ENCODE data around the gene DBR1. TPM values are rescaled to one million over a fixed set of nuclear protein-coding genes. Genes with fewer than 3 reads are reported as not detected.

Gene DBR1
- total and polyA plus RNA-seq, 2 experiments from 2014 or later, result 9.7 to 17.2 TPM

DNA sequence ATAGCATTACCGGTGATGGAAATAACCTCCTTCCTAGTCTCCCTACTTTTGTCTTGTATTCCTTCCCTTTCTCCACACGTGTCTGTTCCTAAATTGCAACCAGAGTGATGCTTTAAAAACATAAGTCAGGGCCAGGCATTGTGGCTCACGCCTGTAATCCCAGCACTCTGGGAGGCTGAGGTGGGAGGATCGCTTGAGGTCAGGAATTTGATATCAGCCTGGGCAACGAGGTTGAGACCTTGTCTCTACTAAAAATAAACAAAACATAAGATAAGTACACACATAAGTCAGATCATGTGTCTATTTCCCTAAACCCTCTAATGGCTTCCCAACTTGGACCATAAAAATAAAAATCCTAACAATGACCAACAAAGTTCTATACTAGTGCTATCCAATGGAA lies 30.8 kb upstream of the DBR1 start:
- Mint-ChIP-seq H3K27me3 (ENCODE audit: insufficient read depth, low read depth, poor library complexity) (peaks cover 3% of the 10 kb centered on the region), H3K36me3 (ENCODE audit: low read depth) (peaks cover 5% of the 10 kb centered on the region), H3K9me3 (no peaks in the 10 kb centered on the region), H3K4me3 (no peak overlapping the region), H3K27ac (no peak overlapping the region), H3K4me1 (peaks cover 38% of the 10 kb centered on the region)
- Histone ChIP-seq H3K36me3 (ENCODE audit: insufficient read depth) (no peaks in the 10 kb centered on the region), H3K9me2 (ENCODE audit: insufficient read depth) (no peaks in the 10 kb centered on the region), H3K27me3 (ENCODE audit: insufficient read depth) (no peaks in the 10 kb centered on the region), H3K4me2 (no peak overlapping the region), H3K4me1 (ENCODE audit: insufficient read depth) (peaks cover 23% of the 10 kb centered on the region), H3F3A (replicated peaks; ENCODE audit: low read depth) (no peaks in the 10 kb centered on the region), H4K20me1 (replicated peaks; ENCODE audit: insufficient read depth) (peaks cover 41% of the 10 kb centered on the region), H3K27ac (ENCODE audit: low read depth) (no peak overlapping the region), H2AFZ (no peak overlapping the region), H3K79me2 (replicated peaks; ENCODE audit: insufficient read depth) (peaks cover 100% of the 10 kb centered on the region), H3K4me3 (no peak overlapping the region)
- TF ChIP-seq CREB1 (CRISPR knock-in tag; IDR thresholded peaks at IDR 0.05; ENCODE audit: low read depth) (no peak), NANOG (IDR thresholded peaks at IDR 0.05; ENCODE audit: borderline replicate concordance) (no peak), JUNB (IDR thresholded peaks at IDR 0.05; ENCODE audit: unreplicated experiment) (no peak), EZH2 (IDR thresholded peaks at IDR 0.05; ENCODE audit: low read depth, unreplicated experiment) (no peak), EZH2phosphoT487 (IDR thresholded peaks at IDR 0.05; ENCODE audit: unreplicated experiment) (no peak), ZNF331 (CRISPR knock-in tag; IDR thresholded peaks at IDR 0.05; ENCODE audit: low read depth) (no peak), ZNF114 (CRISPR knock-in tag; IDR thresholded peaks at IDR 0.05) (no peak), STAT1 (IDR thresholded peaks at IDR 0.05; ENCODE audit: unreplicated experiment) (no peak), POLR2AphosphoS5 (IDR thresholded peaks at IDR 0.05; ENCODE audit: low read depth) (no peak)
- TF ChIP-seq, protein P1, sequence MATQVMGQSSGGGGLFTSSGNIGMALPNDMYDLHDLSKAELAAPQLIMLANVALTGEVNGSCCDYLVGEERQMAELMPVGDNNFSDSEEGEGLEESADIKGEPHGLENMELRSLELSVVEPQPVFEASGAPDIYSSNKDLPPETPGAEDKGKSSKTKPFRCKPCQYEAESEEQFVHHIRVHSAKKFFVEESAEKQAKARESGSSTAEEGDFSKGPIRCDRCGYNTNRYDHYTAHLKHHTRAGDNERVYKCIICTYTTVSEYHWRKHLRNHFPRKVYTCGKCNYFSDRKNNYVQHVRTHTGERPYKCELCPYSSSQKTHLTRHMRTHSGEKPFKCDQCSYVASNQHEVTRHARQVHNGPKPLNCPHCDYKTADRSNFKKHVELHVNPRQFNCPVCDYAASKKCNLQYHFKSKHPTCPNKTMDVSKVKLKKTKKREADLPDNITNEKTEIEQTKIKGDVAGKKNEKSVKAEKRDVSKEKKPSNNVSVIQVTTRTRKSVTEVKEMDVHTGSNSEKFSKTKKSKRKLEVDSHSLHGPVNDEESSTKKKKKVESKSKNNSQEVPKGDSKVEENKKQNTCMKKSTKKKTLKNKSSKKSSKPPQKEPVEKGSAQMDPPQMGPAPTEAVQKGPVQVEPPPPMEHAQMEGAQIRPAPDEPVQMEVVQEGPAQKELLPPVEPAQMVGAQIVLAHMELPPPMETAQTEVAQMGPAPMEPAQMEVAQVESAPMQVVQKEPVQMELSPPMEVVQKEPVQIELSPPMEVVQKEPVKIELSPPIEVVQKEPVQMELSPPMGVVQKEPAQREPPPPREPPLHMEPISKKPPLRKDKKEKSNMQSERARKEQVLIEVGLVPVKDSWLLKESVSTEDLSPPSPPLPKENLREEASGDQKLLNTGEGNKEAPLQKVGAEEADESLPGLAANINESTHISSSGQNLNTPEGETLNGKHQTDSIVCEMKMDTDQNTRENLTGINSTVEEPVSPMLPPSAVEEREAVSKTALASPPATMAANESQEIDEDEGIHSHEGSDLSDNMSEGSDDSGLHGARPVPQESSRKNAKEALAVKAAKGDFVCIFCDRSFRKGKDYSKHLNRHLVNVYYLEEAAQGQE (IDR thresholded peaks at IDR 0.05; ENCODE audit: unreplicated experiment), result no peak
- TF ChIP-seq, protein P2, sequence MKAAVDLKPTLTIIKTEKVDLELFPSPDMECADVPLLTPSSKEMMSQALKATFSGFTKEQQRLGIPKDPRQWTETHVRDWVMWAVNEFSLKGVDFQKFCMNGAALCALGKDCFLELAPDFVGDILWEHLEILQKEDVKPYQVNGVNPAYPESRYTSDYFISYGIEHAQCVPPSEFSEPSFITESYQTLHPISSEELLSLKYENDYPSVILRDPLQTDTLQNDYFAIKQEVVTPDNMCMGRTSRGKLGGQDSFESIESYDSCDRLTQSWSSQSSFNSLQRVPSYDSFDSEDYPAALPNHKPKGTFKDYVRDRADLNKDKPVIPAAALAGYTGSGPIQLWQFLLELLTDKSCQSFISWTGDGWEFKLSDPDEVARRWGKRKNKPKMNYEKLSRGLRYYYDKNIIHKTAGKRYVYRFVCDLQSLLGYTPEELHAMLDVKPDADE (IDR thresholded peaks at IDR 0.05), result no peak
- TF ChIP-seq, protein P3, sequence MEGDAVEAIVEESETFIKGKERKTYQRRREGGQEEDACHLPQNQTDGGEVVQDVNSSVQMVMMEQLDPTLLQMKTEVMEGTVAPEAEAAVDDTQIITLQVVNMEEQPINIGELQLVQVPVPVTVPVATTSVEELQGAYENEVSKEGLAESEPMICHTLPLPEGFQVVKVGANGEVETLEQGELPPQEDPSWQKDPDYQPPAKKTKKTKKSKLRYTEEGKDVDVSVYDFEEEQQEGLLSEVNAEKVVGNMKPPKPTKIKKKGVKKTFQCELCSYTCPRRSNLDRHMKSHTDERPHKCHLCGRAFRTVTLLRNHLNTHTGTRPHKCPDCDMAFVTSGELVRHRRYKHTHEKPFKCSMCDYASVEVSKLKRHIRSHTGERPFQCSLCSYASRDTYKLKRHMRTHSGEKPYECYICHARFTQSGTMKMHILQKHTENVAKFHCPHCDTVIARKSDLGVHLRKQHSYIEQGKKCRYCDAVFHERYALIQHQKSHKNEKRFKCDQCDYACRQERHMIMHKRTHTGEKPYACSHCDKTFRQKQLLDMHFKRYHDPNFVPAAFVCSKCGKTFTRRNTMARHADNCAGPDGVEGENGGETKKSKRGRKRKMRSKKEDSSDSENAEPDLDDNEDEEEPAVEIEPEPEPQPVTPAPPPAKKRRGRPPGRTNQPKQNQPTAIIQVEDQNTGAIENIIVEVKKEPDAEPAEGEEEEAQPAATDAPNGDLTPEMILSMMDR (conservative IDR thresholded peaks at IDR 0.05; ENCODE audit: low read depth in 2 of 2), result no peak
- TF ChIP-seq, protein P4, sequence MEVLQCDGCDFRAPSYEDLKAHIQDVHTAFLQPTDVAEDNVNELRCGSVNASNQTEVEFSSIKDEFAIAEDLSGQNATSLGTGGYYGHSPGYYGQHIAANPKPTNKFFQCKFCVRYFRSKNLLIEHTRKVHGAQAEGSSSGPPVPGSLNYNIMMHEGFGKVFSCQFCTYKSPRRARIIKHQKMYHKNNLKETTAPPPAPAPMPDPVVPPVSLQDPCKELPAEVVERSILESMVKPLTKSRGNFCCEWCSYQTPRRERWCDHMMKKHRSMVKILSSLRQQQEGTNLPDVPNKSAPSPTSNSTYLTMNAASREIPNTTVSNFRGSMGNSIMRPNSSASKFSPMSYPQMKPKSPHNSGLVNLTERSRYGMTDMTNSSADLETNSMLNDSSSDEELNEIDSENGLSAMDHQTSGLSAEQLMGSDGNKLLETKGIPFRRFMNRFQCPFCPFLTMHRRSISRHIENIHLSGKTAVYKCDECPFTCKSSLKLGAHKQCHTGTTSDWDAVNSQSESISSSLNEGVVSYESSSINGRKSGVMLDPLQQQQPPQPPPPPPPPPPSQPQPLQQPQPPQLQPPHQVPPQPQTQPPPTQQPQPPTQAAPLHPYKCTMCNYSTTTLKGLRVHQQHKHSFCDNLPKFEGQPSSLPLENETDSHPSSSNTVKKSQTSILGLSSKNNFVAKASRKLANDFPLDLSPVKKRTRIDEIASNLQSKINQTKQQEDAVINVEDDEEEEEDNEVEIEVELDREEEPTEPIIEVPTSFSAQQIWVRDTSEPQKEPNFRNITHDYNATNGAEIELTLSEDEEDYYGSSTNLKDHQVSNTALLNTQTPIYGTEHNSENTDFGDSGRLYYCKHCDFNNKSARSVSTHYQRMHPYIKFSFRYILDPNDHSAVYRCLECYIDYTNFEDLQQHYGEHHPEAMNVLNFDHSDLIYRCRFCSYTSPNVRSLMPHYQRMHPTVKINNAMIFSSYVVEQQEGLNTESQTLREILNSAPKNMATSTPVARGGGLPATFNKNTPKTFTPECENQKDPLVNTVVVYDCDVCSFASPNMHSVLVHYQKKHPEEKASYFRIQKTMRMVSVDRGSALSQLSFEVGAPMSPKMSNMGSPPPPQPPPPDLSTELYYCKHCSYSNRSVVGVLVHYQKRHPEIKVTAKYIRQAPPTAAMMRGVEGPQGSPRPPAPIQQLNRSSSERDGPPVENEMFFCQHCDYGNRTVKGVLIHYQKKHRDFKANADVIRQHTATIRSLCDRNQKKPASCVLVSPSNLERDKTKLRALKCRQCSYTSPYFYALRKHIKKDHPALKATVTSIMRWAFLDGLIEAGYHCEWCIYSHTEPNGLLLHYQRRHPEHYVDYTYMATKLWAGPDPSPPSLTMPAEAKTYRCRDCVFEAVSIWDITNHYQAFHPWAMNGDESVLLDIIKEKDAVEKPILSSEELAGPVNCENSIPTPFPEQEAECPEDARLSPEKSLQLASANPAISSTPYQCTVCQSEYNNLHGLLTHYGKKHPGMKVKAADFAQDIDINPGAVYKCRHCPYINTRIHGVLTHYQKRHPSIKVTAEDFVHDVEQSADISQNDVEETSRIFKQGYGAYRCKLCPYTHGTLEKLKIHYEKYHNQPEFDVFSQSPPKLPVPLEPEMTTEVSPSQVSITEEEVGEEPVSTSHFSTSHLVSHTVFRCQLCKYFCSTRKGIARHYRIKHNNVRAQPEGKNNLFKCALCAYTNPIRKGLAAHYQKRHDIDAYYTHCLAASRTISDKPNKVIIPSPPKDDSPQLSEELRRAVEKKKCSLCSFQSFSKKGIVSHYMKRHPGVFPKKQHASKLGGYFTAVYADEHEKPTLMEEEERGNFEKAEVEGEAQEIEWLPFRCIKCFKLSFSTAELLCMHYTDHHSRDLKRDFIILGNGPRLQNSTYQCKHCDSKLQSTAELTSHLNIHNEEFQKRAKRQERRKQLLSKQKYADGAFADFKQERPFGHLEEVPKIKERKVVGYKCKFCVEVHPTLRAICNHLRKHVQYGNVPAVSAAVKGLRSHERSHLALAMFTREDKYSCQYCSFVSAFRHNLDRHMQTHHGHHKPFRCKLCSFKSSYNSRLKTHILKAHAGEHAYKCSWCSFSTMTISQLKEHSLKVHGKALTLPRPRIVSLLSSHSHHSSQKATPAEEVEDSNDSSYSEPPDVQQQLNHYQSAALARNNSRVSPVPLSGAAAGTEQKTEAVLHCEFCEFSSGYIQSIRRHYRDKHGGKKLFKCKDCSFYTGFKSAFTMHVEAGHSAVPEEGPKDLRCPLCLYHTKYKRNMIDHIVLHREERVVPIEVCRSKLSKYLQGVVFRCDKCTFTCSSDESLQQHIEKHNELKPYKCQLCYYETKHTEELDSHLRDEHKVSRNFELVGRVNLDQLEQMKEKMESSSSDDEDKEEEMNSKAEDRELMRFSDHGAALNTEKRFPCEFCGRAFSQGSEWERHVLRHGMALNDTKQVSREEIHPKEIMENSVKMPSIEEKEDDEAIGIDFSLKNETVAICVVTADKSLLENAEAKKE (CRISPR knock-in tag; IDR thresholded peaks at IDR 0.05), result no peak
- ATAC-seq (no peak), DNase-seq (ENCODE audit: low spot score) (no peak)
